ENCODE measurements around the gene LRIG1.

The LRIG1 gene, protein sequence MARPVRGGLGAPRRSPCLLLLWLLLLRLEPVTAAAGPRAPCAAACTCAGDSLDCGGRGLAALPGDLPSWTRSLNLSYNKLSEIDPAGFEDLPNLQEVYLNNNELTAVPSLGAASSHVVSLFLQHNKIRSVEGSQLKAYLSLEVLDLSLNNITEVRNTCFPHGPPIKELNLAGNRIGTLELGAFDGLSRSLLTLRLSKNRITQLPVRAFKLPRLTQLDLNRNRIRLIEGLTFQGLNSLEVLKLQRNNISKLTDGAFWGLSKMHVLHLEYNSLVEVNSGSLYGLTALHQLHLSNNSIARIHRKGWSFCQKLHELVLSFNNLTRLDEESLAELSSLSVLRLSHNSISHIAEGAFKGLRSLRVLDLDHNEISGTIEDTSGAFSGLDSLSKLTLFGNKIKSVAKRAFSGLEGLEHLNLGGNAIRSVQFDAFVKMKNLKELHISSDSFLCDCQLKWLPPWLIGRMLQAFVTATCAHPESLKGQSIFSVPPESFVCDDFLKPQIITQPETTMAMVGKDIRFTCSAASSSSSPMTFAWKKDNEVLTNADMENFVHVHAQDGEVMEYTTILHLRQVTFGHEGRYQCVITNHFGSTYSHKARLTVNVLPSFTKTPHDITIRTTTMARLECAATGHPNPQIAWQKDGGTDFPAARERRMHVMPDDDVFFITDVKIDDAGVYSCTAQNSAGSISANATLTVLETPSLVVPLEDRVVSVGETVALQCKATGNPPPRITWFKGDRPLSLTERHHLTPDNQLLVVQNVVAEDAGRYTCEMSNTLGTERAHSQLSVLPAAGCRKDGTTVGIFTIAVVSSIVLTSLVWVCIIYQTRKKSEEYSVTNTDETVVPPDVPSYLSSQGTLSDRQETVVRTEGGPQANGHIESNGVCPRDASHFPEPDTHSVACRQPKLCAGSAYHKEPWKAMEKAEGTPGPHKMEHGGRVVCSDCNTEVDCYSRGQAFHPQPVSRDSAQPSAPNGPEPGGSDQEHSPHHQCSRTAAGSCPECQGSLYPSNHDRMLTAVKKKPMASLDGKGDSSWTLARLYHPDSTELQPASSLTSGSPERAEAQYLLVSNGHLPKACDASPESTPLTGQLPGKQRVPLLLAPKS

GRCh38 chr3:66500576-66501482, at the start of gene LRIG1:
Gene LRIG1 (minus strand): TSS chr3:66501022. CDS start chr3:66500407, 615 bp downstream.
- peak; percentile 96 for DNase-seq

DNA sequence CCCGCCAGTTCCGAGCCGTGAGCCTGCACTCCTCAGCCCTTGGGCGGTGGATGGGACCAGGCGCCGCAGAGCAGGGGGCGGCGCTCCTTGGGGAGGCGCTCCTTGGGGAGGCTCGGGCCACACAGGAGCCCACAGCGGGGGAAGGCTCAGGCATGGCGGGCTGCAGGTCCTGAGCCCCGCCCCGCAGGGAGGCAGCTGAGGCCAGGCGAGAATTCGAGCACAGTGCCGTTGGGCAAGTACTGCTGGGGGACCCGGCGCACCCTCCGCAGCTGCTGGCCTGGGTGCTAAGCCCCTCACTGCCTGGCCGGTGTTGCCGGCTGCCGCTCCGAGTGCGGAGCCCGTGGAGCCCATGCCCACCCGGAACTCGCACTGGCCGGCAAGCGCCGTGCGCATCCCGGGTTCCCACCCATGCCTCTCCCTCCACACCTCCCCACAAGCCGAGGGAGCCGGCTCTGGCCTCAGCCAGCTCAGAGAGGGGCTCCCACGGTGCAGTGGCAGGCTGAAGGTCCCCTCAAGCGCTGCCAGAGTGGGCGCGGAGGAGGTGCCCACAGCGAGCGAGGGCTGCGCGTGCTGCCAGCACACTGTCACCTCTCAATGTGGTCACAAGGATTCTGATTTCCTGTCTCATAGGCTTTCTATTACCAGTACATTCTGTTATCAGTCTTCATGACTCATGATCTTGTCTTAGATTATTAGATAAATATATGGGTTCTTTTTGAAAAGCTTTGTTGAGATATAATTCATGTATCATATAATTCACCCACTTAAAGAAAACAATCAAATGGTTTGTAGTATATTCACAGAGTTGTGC, 44.0 kb upstream of the LRIG1 start:
- no peak for DNase-seq

DNA sequence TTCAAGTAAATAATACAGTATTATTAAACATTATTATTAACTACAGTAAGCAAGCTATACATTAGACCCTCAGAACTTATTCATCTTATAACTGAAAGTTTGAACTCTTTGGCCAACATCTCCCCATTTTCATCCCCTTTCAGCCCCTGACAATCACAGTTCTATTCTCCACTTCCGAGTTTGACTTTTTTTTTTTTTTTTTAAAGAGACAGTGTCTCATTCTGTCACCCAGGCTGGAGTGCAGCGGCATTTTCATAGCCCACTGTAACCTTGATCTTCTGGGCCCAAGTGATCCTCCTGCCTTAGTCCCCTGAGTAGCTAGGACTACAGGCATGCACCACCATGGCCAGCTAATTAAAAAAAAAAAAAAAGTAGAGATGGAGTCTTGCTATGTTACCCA, 41.3 kb upstream of the LRIG1 start:
- DNase-seq, result no peak

DNA sequence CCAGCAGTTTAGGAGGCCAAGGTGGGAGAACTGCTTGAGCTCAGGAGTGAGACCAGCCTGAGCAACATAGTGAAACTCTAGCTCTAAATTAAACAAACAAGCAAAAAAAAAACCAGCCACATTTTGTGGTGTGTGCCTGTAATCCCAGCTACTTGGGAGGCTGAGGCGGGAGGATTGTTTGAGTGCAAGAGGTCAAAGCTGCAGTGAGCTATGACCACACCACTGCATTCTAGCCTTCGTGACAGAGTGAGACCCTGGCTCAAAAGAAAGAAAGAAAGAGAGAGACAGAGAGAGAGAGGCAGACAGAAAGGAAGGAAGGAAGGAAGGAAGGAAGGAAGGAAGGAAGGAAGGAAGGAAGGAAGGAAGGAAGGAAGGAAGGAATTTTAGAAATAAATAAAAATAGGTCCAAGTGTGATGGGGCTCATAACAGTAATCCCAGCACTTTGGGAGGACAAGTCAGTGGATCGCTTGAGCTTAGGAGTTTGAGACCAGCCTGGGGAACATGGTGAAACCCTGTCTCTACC, 38.7 kb upstream of the LRIG1 start:
- no peak for DNase-seq

DNA sequence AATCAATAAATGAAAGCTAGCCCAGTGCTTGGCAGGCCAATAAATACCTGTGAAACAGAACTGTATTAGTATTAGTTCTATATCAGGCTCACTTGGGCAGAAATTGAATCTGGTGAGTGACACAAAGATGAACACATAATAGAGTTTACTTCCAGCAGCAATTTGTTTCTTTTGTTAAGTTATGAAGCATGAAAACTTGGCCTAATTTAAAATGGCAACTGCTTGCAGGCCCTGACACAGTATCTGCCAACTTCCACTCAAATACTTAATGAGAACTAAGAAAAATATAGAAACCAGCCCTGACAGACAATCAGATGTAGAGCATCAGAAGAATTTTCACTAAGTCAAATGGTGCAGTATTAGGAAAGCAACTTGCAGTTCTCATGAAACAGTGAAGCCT, 37.6 kb upstream of the LRIG1 start:
- no peak for DNase-seq

- DNase-seq, result no peak
Measured at GRCh38 chr3:66537735-66538134, 36.9 kb upstream of the LRIG1 start.

DNA sequence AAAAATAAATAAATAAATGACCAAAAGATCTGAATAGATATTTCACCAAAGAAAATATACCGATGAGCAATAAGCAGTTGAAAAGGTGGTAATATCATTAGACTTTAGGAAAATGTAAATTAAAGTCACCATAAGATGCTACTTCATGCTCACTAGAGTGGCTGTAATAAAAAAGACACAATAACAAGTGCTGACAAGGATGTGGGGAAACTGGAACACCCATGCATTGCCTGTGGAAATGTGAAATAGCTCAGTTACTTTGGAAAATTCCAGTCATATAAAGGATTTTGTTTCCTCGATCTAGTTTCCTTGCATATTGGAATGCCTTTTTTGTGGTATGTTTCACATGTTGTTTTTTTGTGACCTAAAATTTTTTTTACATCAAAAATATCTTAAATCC, 36.0 kb upstream of the LRIG1 start:
- no peak for DNase-seq

DNA sequence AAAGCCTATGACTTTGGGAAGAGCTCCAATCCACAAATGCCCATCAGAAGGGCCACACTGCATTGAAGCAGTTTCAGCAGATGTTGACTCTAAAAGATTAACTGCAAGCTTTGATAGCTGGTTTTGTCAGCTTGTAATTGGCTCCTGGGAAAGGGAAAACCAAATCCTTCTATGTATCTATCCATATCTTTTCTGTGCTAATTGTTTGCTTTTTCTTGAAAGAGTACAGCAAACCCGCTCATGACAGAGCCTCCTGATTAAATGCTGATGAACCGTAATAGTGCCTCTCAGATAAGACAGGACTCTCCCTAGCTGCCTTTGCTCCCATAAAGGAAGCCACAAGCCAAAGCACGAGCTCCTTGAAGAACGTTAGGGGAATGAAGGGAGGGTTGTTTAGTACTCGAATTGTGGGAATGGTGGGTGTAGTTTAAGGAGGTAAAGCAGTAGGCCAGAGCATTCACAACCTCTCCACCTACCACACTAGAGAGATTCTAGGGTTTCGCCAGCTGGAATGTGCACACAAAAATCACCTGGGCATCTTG, 33.6 kb upstream of the LRIG1 start:
- no peak for DNase-seq

GRCh38 chr3:66532613-66533012, 31.8 kb upstream of the LRIG1 start:
- DNase-seq, result no peak

GRCh38 chr3:66532160-66532587, 31.4 kb upstream of the LRIG1 start:
- DNase-seq, result no peak

- DNase-seq, result no peak
Measured at GRCh38 chr3:66531256-66531655, 30.4 kb upstream of the LRIG1 start.

- peak; percentile 0 for DNase-seq
Measured at GRCh38 chr3:66527246-66527645, 26.4 kb upstream of the LRIG1 start.

DNA sequence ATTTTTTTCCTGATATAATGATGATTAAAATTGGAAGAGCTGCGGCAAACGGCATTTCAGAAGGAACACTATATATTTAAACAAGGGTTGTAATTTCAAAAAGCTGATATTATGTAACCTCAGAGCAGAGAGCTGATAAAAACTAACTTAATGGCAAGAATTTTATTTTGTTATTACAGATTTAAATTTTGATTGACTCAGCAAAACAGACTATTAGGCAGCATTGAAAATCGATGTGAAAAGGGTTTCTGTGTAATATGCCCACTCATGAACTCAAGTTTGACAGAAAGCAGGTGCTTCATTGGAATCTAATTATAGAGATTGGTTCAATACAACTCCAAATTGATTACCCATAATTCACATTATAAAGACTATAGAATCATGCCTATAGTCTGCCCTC, 24.9 kb upstream of the LRIG1 start:
- no peak for DNase-seq

GRCh38 chr3:66520724-66521123, 19.9 kb upstream of the LRIG1 start:
- no peak for DNase-seq

DNA sequence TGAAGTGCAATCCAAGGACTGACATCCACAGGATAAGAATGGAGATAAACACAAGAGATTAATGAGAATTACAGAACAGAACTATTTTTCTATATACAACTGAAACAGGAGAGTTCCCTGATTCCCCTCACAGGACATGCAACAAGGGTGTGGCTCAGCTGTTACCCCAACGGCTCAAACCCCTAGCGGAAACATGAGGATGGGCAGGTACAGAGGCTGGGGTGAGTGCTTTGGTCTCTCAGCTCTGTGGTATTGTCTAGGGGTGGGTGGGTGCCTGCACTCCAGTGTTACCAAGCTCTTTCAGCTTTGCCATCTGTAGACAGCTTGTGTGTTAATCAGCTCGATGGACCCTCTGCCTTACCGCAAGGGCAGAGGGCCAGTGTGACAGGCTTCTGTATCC, 17.8 kb upstream of the LRIG1 start:
- DNase-seq, result no peak

- no peak for DNase-seq
Measured at GRCh38 chr3:66518126-66518525, 17.3 kb upstream of the LRIG1 start.

DNA sequence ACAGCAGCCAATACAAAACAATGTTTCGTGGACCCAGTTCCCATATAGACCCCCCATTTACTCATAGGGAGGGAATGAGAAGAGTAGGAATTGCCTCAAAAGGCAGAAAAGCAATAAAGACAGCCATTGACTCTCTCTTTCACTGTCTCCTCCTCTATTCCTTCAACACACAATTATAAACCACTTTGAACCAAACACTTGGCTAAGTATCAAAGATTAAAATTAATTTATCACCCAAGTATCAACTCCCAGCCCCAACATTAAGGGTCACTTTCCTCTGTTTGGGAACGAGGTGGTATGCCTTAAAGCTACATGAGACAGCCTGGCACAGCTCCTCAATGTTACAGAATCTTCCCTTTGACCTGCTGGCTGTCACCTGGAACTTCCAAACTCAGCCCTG, 16.4 kb upstream of the LRIG1 start:
- DNase-seq, result no peak

DNA sequence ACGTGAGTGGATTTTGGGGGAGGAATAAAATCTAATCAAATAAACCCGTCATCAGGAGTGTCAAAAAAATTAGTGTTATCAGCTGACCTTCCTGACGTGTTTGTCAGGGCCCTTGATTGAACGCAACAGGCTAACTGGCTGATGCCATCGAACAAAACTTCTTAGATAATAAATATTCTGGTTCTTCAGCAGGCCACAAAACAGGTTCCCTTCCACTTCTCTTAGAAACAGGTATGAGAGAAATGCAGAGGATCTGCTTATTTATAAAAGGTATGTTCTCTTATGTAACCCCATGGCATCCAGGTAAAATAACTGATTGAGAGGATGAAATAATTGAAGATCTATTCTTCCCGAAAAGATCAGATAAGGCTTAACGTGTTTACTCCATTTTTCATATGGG, 7.6 kb upstream of the LRIG1 start:
- no peak for DNase-seq

- no peak for DNase-seq
Measured at GRCh38 chr3:66507423-66508260, 6.8 kb upstream of the LRIG1 start.

DNA sequence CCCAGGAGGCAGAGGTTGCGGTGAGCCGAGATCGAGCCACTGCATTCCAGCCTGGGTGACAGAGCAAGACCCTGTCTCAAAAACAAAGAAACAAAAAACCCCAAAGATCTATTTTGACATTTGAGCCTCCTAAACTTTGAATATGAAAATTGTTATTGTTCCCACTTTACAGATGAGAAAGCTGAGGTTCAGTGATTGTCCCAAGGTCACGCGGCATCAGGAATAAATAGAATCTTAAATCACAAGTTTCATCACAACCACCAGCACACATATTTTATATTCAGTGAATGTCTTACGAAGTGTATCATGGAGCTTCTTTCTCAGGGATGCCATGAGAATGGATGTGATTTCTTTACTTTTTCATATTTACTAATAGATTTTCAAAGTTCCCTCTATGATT, 5.3 kb upstream of the LRIG1 start:
- no peak for DNase-seq

All from NCI-H146 (cell line).